Measurements from ENCODE around the gene SLC39A11.
"Not testable (repeated sequence)": the region's sequence is repeated elsewhere in the genome, so short reads cannot be mapped to it uniquely, and the experiment has no call there.

The SLC39A11 gene

DNA sequence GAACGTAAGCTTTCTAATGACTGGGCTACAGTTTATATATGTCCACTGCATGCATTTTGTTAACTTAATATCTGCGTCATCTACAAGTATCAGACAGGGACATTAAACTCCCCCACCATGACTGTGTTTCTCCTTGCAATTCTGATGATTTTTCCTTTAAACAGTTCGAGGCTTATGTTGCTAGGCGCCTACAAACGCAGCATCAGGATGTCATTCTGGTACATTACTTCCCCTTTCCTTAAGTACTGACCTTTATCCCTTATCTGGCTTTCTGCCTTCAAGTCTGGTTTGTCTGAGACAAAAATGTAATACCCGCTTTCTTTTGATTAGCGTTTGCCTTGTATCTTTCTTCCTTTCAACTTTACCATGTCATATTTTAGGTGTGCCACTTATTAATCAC, 362.4 kb downstream of the SLC39A11 start:
- no peak for DNase-seq

DNA sequence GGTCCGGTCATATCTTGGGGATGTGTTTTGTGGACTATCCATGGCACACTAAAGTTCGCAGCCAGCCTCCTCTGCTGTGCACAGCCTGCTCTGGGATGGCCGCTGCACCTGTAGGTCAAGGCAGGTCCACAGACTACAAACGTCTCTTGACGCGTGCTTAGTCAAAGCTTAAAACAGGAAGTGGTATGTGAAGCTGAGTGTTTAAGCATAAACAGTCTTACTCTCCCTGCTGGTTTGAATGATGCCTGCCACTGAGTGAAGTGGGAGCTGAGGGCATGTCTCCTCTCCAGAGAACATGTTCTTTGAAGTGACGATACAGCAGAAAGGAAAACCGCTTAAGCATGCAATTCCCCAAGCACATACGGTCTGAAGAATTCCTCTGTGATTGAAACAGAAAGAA, 365.6 kb downstream of the SLC39A11 start:
- DNase-seq: peak in 1 of 2 experiments; percentile 44

- peak; percentile 30 to 34 for DNase-seq
These were observed 366.9 kb downstream of the SLC39A11 start for GRCh38 chr17:72725433-72726068.

DNA sequence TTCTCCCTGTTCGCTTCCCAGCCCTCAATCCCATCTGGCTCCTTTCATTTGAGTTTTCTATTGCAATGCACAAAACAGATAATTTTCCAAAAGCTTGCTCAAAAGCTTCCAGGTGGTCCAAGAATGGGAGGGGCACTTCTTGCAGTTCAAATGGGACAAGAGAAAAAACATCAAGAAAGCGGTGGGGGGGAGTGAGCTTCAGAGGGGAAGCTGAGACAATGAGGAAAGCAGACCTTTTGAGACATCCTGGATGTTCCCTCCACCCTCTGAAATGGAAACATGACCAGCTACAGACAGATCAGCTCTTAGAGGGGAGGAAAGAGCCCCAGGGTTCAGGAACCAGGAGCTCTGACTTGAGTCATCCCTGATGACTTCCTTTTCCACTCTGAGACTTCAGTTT, 368.2 kb downstream of the SLC39A11 start:
- no peak for DNase-seq

DNA sequence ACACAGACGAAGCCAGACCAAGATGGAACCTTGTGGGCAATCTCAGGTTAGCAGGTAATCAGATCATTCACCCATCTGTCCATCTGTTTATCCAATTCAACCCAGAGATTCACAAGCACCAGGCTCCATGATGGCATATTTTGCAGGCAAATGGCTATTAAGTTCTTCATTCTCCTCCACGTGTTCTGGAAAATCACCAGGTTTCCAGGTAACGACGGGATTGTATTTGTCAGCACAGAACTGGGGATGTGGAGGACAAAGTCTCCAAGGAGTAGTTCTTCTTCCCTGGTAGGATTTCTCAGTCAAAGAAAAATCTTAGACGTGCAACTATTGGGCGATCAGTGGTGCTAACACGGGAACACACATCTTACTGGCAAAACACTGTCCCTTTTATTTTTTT, 368.8 kb downstream of the SLC39A11 start:
- DNase-seq: no peak

- DNase-seq: no peak
These were observed 372.0 kb downstream of the SLC39A11 start for GRCh38 chr17:72720494-72720825.

DNA sequence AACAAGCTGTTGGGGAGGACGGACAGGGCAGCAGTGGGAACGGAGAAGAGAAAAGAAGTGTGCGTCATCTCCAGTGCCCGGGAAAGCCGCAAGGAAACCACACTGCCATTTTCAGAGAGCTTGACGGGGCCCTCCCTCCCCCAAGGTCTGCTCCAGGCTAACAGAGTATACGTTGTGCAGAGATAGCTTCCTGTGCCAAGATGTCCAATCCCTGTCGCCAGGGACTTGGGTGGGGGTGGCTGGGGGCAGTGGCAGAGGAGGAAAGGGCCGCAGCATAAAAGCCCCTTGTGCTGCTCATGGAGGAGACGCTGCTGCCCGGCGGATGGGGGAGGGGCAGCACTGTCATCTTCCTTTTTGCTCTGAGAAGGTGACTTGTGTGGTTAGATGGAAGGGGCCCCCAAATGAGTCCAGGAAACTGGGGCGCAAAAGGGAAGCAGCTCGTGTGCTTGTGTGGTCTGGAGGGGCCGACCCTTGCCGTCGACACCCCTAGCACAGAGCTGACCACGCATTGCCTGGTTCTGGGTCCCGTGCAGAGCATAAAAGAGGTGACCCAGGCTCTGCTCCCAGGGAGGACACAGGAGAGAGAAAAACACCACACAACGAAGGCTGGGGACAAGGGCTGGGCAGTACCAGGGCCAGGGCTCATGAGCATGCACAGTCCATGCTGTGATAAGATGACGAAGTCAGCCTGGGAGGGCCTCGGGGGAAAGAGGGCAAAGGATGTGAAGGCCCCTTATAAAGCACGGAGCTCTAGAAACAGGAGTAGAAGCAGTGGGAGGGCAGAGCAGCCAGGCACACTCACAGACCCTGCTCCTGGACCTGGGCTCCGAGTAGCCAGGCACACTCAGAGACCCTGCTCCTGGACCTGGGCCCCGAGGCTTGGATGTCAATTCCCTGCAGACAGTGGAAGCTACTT, 372.7 kb downstream of the SLC39A11 start:
- no peak for DNase-seq

GRCh38 chr17:72719206-72719577, 373.3 kb downstream of the SLC39A11 start:
- no peak for DNase-seq

DNA sequence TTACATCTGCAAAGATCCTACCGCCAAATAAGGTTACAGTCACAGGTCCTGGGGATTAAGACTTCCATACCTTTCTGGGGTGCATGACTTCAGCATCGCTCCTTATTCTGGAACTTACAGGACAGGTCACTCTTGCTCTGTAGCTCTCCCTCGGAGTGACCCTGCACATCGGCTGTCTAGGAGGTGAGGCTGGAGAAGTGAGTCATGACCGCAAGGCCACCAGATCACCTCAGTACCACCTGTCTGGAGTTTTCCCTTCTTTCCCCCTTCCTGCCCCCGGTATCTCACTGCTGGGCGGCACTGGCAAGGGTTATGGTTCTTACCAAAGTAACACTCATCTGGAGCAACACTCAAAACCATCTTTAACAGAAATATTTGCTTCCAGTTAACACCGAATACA, 374.8 kb downstream of the SLC39A11 start:
- no peak for DNase-seq

GRCh38 chr17:72717276-72717675, 375.2 kb downstream of the SLC39A11 start:
- DNase-seq: no peak

DNA sequence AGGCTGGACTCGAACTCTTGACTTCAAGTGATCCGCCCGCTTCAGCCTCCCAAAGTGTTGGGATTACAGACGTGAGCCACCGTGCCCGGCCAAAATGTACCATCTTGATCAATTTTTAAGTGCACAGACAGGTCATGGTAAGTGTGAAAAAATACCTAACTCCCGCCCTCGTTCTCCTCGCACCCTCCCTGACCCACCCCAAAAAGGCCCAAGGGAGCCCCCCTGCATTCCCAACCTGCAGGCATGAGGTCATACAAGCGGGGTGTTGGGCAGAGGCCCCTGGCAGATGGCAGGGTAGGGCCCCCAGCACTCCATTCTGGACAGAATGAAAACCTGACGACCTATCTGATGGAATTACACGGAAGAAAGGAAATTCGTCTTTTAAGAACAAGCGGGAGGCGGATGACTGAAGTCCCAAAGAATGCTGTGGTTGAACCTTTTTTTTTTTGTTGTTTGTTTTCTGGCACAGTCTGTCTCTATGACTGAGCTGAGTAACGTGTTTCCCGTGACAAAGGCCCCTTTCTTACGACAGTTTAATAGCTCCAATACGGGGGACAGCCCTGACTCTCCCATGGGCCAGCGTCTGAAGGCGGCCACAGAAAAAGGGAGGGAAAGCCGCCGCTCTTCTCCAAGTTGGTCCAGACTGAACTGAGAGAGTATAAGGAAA, 376.4 kb downstream of the SLC39A11 start:
- DNase-seq: no peak

DNA sequence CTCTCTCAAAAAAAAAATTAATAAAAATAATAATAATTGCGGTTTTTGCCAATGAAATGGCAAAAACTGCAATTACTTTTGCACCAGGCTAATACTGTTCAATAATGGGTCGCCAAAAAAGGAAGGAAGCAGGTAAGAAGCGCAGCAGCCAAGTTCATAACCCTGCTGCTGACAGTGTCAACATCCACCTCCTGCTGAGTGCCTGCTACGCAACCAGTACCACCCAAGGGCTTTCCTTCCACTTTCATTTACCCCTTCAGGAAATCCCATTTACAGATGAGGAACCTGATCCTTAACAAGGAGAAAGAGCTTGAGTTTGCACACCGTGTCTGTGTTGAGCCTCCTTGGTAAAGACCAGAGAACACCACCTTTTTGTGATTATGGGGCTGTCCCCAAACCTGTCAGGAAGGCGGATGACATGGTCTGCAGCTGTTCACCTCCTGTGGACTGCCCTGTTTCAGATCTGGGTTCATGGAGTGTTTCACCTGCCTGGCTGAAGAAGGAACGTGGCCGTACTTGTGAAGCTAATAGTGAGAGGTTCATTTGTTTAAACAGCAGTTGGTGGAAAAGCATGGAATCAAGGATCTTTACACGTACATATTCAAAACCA, 378.0 kb downstream of the SLC39A11 start:
- peak; percentile 41 to 61 for DNase-seq

GRCh38 chr17:72713701-72714100, 378.8 kb downstream of the SLC39A11 start:
- DNase-seq: no peak

GRCh38 chr17:72711521-72712310, 380.8 kb downstream of the SLC39A11 start:
- DNase-seq: no peak

DNA sequence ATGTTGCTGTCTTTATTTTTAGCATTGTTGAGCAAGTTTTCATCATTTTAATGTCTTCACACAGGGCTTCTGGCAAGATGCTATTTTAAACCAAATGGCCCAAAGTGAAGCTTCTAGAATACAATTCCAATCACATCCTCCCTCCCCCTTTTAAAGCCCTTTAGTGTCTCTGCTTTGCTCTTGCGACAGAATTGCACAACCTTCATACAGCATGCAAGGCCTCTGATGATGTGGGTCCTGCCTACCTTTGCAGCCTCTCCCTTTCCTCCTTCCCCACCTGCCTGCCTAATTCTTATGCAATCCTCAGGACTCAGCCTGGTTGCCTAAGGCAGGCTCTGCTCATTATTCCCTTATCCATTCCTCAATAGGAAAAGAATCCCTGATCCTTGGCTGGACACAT, 381.7 kb downstream of the SLC39A11 start:
- no peak for DNase-seq

- DNase-seq: no peak
These were observed 382.3 kb downstream of the SLC39A11 start for GRCh38 chr17:72710202-72710601.

DNA sequence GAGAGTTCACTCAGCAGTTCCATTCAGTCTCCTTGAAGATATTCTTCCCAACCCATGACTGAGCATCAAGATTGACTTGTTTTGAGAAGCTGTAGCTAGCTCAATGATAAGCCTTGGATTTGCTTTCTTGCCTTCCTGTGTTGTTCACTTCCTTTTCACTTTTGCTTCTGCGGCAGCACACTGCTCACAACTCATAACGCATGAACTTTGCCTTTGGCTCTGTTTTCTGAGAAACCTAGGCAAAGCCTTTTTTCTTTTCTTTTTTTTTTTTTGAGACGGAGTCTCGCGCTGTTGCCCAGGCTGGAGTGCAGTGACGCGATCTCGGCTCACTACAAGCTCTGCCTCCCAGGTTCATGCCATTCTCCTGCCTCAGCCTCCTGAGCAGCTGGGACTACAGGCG, 383.8 kb downstream of the SLC39A11 start:
- not testable (repeated sequence) for DNase-seq

GRCh38 chr17:72707881-72708280, 384.6 kb downstream of the SLC39A11 start:
- DNase-seq: no peak

GRCh38 chr17:72706396-72706981, 386.0 kb downstream of the SLC39A11 start:
- DNase-seq: no peak

DNA sequence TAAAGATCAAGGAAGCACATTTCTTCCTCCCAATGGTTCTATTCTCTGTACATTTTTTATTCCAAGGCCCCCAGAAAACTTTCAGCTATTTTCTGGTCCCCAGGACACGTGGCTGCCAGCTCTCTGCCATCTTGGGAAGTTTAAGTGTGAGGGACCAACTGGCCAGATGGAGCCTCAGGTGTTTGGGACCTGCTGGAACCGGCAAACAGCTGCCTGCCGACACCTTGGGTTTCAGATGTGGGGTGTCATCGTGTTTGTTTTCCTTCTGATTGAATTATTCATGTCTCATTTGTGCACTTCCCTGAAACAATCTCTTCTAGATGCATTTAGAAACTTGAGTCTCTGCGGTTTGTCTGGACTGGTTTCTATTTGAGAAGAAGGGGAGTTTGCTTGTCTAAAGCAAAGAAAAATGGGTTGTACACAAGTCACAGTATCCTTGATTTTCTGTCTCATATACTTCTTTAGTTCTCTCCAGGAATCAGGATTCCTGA, 386.5 kb downstream of the SLC39A11 start:
- no peak for DNase-seq

GRCh38 chr17:72702998-72703397, 389.5 kb downstream of the SLC39A11 start:
- DNase-seq: no peak

DNA sequence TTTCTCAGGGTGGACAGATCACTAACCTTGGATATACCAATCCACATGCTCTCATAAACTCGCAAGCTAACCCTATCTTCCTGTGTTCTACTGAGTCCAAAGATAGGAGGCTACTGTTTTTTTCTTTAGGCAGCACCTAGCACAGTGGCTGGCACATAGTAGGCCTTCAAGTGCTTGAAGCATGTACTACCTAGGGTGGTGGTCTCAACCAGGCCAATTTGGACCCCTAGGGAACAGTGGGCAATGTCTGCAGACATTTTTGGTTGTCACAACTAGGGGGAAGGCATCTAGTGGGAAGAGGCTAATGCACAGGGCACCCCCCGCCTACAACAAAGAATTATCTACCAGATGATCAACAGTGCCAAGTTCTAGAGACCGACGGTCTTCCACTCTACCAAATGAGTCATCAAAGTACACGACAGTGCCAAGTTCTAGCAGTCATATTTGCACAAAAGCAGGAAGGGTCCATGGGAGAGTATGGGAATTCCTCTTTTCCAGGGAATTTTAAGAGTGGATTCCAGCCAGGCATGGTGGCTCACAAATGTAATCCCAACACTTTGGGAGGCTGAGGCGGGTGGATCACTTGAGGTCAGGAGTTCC, 390.3 kb downstream of the SLC39A11 start:
- DNase-seq: no peak
